Keratinocyte (primary cell): Measurements from ENCODE around the gene WNK2. TPM values are rescaled to one million over a fixed set of nuclear protein-coding genes. Genes with fewer than 3 reads are reported as not detected.

ENCODE experiments used
- DNase-seq: peaks from one replicate; pipeline ENCODE4 v3.0.0-alpha.2; 2011; ENCODE audit warnings: low read depth, missing footprints, low spot score
- FAIRE-seq: peaks from 2 replicates; lab custom pipeline; 2011; peaks lifted over from hg19 to GRCh38; lab: Jason Lieb, UNC
- H2AFZ ChIP-seq: 2 replicates; pipeline ENCODE4 v1.6.0; 2012; ENCODE audit warnings: low read length, control low read depth, inconsistent platforms; ENCODE audit not compliant: control insufficient read depth
- H3K27ac ChIP-seq: 2 replicates; pipeline ENCODE4 v1.5.1; 2011; ENCODE audit warnings: low read length; ENCODE audit not compliant: control insufficient read depth, insufficient read depth
- H3K27me3 ChIP-seq: 3 replicates; pipeline ENCODE4 v1.6.0; 2011; ENCODE audit warnings: low read length; ENCODE audit not compliant: control insufficient read depth, insufficient read depth; ENCODE audit errors: extremely low read depth
- H3K36me3 ChIP-seq, 2 experiments: 2 replicates in 1 of 2; 3 replicates in 1 of 2; pipeline ENCODE4 v1.5.1; 2011; ENCODE audit warnings: low read length in 2 of 2, mild to moderate bottlenecking in 1 of 2; ENCODE audit not compliant: control insufficient read depth in 2 of 2, insufficient read depth in 2 of 2; ENCODE audit errors: extremely low read depth in 1 of 2
- H3K4me1 ChIP-seq: 3 replicates; pipeline ENCODE4 v1.5.1; 2011; ENCODE audit warnings: low read length; ENCODE audit not compliant: control insufficient read depth, insufficient read depth; ENCODE audit errors: extremely low read depth
- H3K4me2 ChIP-seq: 3 replicates; pipeline ENCODE4 v1.6.0; 2011; ENCODE audit warnings: low read depth, low read length; ENCODE audit not compliant: control insufficient read depth, insufficient read depth; ENCODE audit errors: extremely low read depth
- H3K4me3 ChIP-seq, 3 experiments: fragments of 200-600 bp in 1 of 3; sonication (generic) in 1 of 3; 2 replicates in 2 of 3; 3 replicates in 1 of 3; pipeline ENCODE4 v1.5.1; 2011 to 2016; ENCODE audit warnings: low read length in 3 of 3, mild to moderate bottlenecking in 3 of 3, control low read depth in 2 of 3, inconsistent platforms in 1 of 3, low read depth in 1 of 3, mixed read lengths in 1 of 3, mixed run types in 1 of 3, moderate library complexity in 1 of 3; ENCODE audit not compliant: control insufficient read depth in 2 of 3, insufficient read depth in 2 of 3; ENCODE audit errors: extremely low read depth in 1 of 3
- H3K79me2 ChIP-seq: 2 replicates; pipeline ENCODE4 v1.6.0; 2012; ENCODE audit warnings: low read length; ENCODE audit not compliant: control insufficient read depth, insufficient read depth
- H3K9ac ChIP-seq: 3 replicates; pipeline ENCODE4 v1.6.0; 2011; ENCODE audit warnings: low read length; ENCODE audit not compliant: control insufficient read depth, insufficient read depth; ENCODE audit errors: extremely low read depth
- H3K9me1 ChIP-seq: 3 replicates; pipeline ENCODE4 v1.6.0; 2011; ENCODE audit warnings: low read length; ENCODE audit not compliant: control insufficient read depth, insufficient read depth; ENCODE audit errors: extremely low read depth
- H3K9me3 ChIP-seq: 2 replicates; pipeline ENCODE4 v1.5.1; 2012; ENCODE audit warnings: low read depth, low read length; ENCODE audit not compliant: control insufficient read depth
- H4K20me1 ChIP-seq: 3 replicates; pipeline ENCODE4 v1.6.0; 2011; ENCODE audit warnings: low read length; ENCODE audit not compliant: control insufficient read depth, insufficient read depth; ENCODE audit errors: extremely low read depth
- EZH2 ChIP-seq: IDR thresholded peaks from one replicate; pipeline ENCODE4 v1.6.1; 2012; ENCODE audit warnings: inconsistent platforms, mild to moderate bottlenecking, low read length, moderate library complexity
- dilution Hi-C: fragments of 300-500 bp; cut with MboI; formaldehyde crosslinking; loops from one replicate; pipeline ENCODE4 v1.7.0; 2020; ENCODE audit warnings: low sequenced_read_pairs; ENCODE audit not compliant: extremely low pct_ligation_motif_present
- polyA plus RNA-seq, 5 experiments: library from polyadenylated mRNA; depleted of rRNA in 3 of 5; stranded (reverse) in 3 of 5; stranded (forward) in 1 of 5; unstranded in 1 of 5; fragments of >200 nt; gene quantifications; 1 replicate in 1 of 5; 2 replicates in 3 of 5; 3 replicates in 1 of 5; pipeline versions ENCODE4 v1.2.1 to v1.2.3, GENCODE V29; 2011 to 2012; ENCODE audit warnings: missing spikeins in 2 of 5, low read depth in 1 of 5, low replicate concordance in 1 of 5
- TF ChIP-seq, protein P1 (sequence below), 3 experiments: IDR thresholded peaks in 1 of 3; conservative IDR thresholded peaks in 1 of 3; optimal IDR thresholded peaks in 1 of 3; 2 replicates in 2 of 3; 3 replicates in 1 of 3; pipeline versions ENCODE3 to v1.5.1; 2011; ENCODE audit warnings: low read length in 3 of 3, mild to moderate bottlenecking in 3 of 3, moderate library complexity in 2 of 3, control low read depth in 1 of 3, inconsistent platforms in 1 of 3; ENCODE audit not compliant: insufficient read depth in 2 of 3; ENCODE audit errors: extremely low read depth in 1 of 3

The WNK2 gene
- polyA plus RNA-seq, 1 donor (not counting 4 experiments of a cell fraction or from before 2014, with no cell fraction given) = not detected

- Histone ChIP-seq H2AFZ (no peak overlapping the region), H3K79me2 (no peaks in the 10 kb centered on the region), H3K9me3 (no peaks in the 10 kb centered on the region), H3K27ac (no peak overlapping the region), H3K9ac (no peak overlapping the region), H3K4me2 (no peak overlapping the region), H4K20me1 (no peaks in the 10 kb centered on the region), H3K36me3 (no peaks in the 10 kb centered on the region), H3K4me3 (no peak overlapping the region), H3K9me1 (no peaks in the 10 kb centered on the region), H3K27me3 (peaks cover 8% of the 10 kb centered on the region), H3K4me1 (no peaks in the 10 kb centered on the region)
- DNase-seq = no peak
- TF ChIP-seq, protein P1, sequence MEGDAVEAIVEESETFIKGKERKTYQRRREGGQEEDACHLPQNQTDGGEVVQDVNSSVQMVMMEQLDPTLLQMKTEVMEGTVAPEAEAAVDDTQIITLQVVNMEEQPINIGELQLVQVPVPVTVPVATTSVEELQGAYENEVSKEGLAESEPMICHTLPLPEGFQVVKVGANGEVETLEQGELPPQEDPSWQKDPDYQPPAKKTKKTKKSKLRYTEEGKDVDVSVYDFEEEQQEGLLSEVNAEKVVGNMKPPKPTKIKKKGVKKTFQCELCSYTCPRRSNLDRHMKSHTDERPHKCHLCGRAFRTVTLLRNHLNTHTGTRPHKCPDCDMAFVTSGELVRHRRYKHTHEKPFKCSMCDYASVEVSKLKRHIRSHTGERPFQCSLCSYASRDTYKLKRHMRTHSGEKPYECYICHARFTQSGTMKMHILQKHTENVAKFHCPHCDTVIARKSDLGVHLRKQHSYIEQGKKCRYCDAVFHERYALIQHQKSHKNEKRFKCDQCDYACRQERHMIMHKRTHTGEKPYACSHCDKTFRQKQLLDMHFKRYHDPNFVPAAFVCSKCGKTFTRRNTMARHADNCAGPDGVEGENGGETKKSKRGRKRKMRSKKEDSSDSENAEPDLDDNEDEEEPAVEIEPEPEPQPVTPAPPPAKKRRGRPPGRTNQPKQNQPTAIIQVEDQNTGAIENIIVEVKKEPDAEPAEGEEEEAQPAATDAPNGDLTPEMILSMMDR (optimal IDR thresholded peaks at IDR 0.05 in 1 of 3, IDR thresholded peaks at IDR 0.05 in 1 of 3, conservative IDR thresholded peaks at IDR 0.05 in 1 of 3; ENCODE audit: extremely low read depth in 1 of 3, insufficient read depth in 2 of 3, low read length in 3 of 3) = no peak
- no peak for TF ChIP-seq EZH2
- FAIRE-seq = no peak
- dilution Hi-C loops = no loop called here
These were observed 122.7 kb downstream of the WNK2 start for GRCh38 chr9:93306579-93307091.

DNA sequence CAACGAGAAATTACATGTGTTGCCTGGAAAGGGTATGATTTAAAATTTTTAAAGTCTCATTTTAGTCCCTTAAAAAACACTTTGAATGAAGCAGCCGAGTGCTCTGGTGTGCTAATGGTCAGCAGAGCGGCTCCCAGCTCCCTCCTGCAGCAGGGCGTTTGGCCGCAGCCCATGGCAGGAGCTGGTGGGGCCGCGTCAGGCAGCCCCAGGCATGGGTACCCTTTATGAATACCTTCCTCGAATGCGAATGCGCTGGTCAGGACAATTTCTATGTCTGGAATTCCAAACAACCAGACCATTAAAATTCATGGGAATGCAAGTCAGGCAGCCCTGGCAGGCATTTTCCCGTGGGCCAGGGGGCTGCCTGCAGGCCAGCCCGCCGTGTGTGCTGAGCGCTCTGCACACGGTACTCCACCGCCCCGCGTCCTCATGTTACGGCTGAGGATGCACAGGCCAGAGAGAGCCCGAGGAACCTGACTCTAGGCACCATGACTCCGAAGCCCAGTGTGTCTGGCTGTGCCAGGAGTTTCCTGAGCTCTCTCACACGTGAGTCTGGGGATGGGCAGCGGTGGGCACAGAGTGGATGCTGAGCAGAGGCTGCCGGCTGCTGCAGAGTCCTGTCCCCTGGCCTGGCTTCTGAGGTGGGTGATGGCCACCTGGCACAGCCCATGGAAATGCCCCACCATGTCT is 123.7 kb downstream of the WNK2 start:
- no peaks in the 10 kb centered on the region for H3K9me3 ChIP-seq
- H3K9ac ChIP-seq = no peak overlapping the region
- no peaks in the 10 kb centered on the region for H4K20me1 ChIP-seq
- H2AFZ ChIP-seq = no peak overlapping the region
- dilution Hi-C loops = no loop called here
- H3K36me3 ChIP-seq = no peaks in the 10 kb centered on the region
- FAIRE-seq (no peak), DNase-seq (no peak)
- no peaks in the 10 kb centered on the region for H3K79me2 ChIP-seq
- no peaks in the 10 kb centered on the region for H3K9me1 ChIP-seq
- TF ChIP-seq, protein P1 (optimal IDR thresholded peaks at IDR 0.05 in 1 of 3, IDR thresholded peaks at IDR 0.05 in 1 of 3, conservative IDR thresholded peaks at IDR 0.05 in 1 of 3; ENCODE audit: extremely low read depth in 1 of 3, insufficient read depth in 2 of 3, low read length in 3 of 3) = no peak
- no peak for TF ChIP-seq EZH2
- no peak overlapping the region for H3K4me3 ChIP-seq
- H3K4me1 ChIP-seq = no peaks in the 10 kb centered on the region
- peaks cover 8% of the 10 kb centered on the region for H3K27me3 ChIP-seq
- H3K4me2 ChIP-seq = no peak overlapping the region
- no peak overlapping the region for H3K27ac ChIP-seq
